Fibroblast of mammary gland (primary cell): Measurements from ENCODE around the gene PKD1L1.

Source experiments
- DNase-seq: peaks from one replicate; pipeline ENCODE4 v3.0.0-alpha.2; 2010; ENCODE audit warnings: low read depth
- H3K4me3 ChIP-seq: 2 replicates; pipeline ENCODE4 v1.5.1; 2011; ENCODE audit warnings: low read depth, mild to moderate bottlenecking, low read length, moderate library complexity; ENCODE audit not compliant: control insufficient read depth
- CTCF ChIP-seq: conservative IDR thresholded peaks from 2 replicates; pipeline ENCODE4 v1.5.1; 2011; ENCODE audit warnings: low read depth, low read length, inconsistent platforms; ENCODE audit not compliant: control insufficient read depth, insufficient read depth

PKD1L1 gene

GRCh38 chr7:47875998-47876744 is 72.1 kb downstream of the PKD1L1 start:
- no peak for TF ChIP-seq CTCF
- no peak overlapping the region for H3K4me3 ChIP-seq
- DNase-seq, result no peak

GRCh38 chr7:47875406-47875805 is 72.9 kb downstream of the PKD1L1 start:
- no peak for TF ChIP-seq CTCF
- no peak overlapping the region for H3K4me3 ChIP-seq
- DNase-seq, result no peak

GRCh38 chr7:47873762-47874161 is 74.5 kb downstream of the PKD1L1 start:
- H3K4me3 ChIP-seq, result no peak overlapping the region
- no peak for TF ChIP-seq CTCF
- DNase-seq, result peak; percentile 25

- no peak overlapping the region for H3K4me3 ChIP-seq
- no peak for DNase-seq
- TF ChIP-seq CTCF, result no peak
Measured at GRCh38 chr7:47867286-47867685, 81.0 kb downstream of the PKD1L1 start.

- DNase-seq, result no peak
- no peak overlapping the region for H3K4me3 ChIP-seq
- TF ChIP-seq CTCF, result no peak
Measured at GRCh38 chr7:47866120-47866519, 82.1 kb downstream of the PKD1L1 start.

GRCh38 chr7:47852330-47853245 is 95.7 kb downstream of the PKD1L1 start:
- peak; percentile 36 for TF ChIP-seq CTCF
- H3K4me3 ChIP-seq, result no peak overlapping the region
- peak; percentile 16 for DNase-seq
